ENCODE measurements around the gene ABCA12. TPM values are rescaled to one million over a fixed set of nuclear protein-coding genes. Genes with fewer than 3 reads are reported as not detected.

The ABCA12 gene
- total RNA-seq, 1 experiment from 2014 or later, result 1.3 TPM

GRCh38 chr2:215107216-215108056 is 31.0 kb downstream of the ABCA12 start:
- no peak overlapping the region for H2AFZ ChIP-seq (ENCODE audit: low read depth, low read length, poor library complexity, severe bottlenecking)
- intact Hi-C loops (cut with micrococcal nuclease), result no loop called here
- no TSS peak for BruUV-seq (replicated peaks)
- no peaks in the 10 kb centered on the region for H3K9me2 ChIP-seq (ENCODE audit: insufficient read depth)
- no peak overlapping the region for H3K4me2 ChIP-seq (ENCODE audit: low read length)
- no peaks in the 10 kb centered on the region for H3K4me1 ChIP-seq (ENCODE audit: control insufficient read depth in 1 of 2, insufficient read depth in 2 of 2, low read length in 2 of 2)
- no peak for TF ChIP-seq CBX3 (IDR thresholded peaks at IDR 0.05; ENCODE audit: low read depth)
- TF ChIP-seq JUND (IDR thresholded peaks at IDR 0.05), result no peak
- no peak for TF ChIP-seq ATF3 (IDR thresholded peaks at IDR 0.05)
- no peak for TF ChIP-seq RAD21 (IDR thresholded peaks at IDR 0.05; ENCODE audit: low read depth)
- no peak for TF ChIP-seq ZNF274 (IDR thresholded peaks at IDR 0.05; ENCODE audit: low read depth, low read length)
- DNase-seq (ENCODE audit: low read depth, low spot score) (no peak), ATAC-seq (no peak)
- no peak overlapping the region for H3K4me3 ChIP-seq (replicated peaks in 1 of 2; ENCODE audit: low read depth in 1 of 2, low read length in 2 of 2)
- H3K27ac ChIP-seq (ENCODE audit: low read depth, low read length), result no peak overlapping the region
- ChIA-PET RAD21 (ENCODE audit: low non-redundant PET in 1 of 2, low total read pairs in 2 of 2, uncharacterized antibody in 2 of 2, unreplicated experiment in 2 of 2) (no interaction called here), CTCF (no interaction called here), POLR2A (no interaction called here)
- H3K9me3 ChIP-seq (ENCODE audit: control insufficient read depth in 1 of 2, insufficient read depth in 1 of 2, low read depth in 1 of 2, low read length in 2 of 2), result no peaks in the 10 kb centered on the region
- no peaks in the 10 kb centered on the region for H3K27me3 ChIP-seq (ENCODE audit: insufficient read depth, low read length)
- no peak overlapping the region for H3K9ac ChIP-seq (ENCODE audit: low read length)
- no peaks in the 10 kb centered on the region for H3K79me2 ChIP-seq (ENCODE audit: insufficient read depth, low read length)
- no peaks in the 10 kb centered on the region for H4K20me1 ChIP-seq (ENCODE audit: insufficient read depth)
- no peaks in the 10 kb centered on the region for H3K36me3 ChIP-seq (ENCODE audit: control insufficient read depth in 1 of 2, insufficient read depth in 2 of 2, low read length in 2 of 2)

DNA sequence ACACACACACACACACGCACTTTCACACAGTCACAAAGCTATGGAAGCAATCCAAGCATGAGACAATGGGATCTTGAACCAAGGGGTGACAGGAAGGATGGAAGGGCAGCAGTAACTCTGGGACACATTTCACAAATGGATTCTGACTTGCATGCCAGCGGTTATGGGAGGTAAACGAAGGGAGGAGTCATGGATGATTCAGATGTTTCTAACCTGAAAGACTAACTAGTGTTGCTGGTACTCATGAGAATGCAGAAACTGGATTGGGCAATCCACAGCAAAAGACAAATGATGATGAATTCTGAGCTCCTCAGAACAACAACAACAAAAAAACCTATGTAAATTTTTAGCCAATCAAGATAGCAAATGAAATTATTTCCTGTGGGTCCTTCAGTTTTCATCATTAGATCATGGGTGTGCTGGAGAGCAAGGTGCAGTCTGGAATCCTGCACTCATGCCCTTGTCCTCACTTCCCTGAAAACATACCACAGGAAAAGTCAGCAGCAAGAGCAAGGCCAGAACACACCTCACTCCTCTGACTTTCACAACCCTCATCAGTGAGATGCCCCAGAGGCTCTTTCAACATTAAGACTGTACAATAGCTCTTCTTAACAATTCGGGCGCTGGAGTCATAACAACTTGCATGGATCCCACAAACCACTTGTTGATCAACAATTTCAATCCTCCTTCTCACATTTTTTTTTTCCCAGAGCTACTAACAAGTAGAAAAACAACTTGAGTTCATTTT is 32.6 kb downstream of the ABCA12 start:
- no peaks in the 10 kb centered on the region for H3K36me3 ChIP-seq (ENCODE audit: control insufficient read depth in 1 of 2, insufficient read depth in 2 of 2, low read length in 2 of 2)
- H3K9ac ChIP-seq (ENCODE audit: low read length), result no peak overlapping the region
- ChIA-PET POLR2A (no interaction called here), CTCF (no interaction called here), RAD21 (ENCODE audit: low non-redundant PET in 1 of 2, low total read pairs in 2 of 2, uncharacterized antibody in 2 of 2, unreplicated experiment in 2 of 2) (no interaction called here)
- no peak overlapping the region for H3K4me2 ChIP-seq (ENCODE audit: low read length)
- H4K20me1 ChIP-seq (ENCODE audit: insufficient read depth), result no peaks in the 10 kb centered on the region
- ATAC-seq, result no peak
- no peaks in the 10 kb centered on the region for H3K9me2 ChIP-seq (ENCODE audit: insufficient read depth)
- H2AFZ ChIP-seq (ENCODE audit: low read depth, low read length, poor library complexity, severe bottlenecking), result no peak overlapping the region
- intact Hi-C loops (cut with micrococcal nuclease), result no loop called here
- no peaks in the 10 kb centered on the region for H3K4me1 ChIP-seq (ENCODE audit: control insufficient read depth in 1 of 2, insufficient read depth in 2 of 2, low read length in 2 of 2)
- H3K27me3 ChIP-seq (ENCODE audit: insufficient read depth, low read length), result no peaks in the 10 kb centered on the region
- H3K27ac ChIP-seq (ENCODE audit: low read depth, low read length), result no peak overlapping the region
- DNase-seq (ENCODE audit: low read depth, low spot score), result no peak
- BruUV-seq (replicated peaks), result no TSS peak
- H3K9me3 ChIP-seq (ENCODE audit: control insufficient read depth in 1 of 2, insufficient read depth in 1 of 2, low read depth in 1 of 2, low read length in 2 of 2), result no peaks in the 10 kb centered on the region
- no peak overlapping the region for H3K4me3 ChIP-seq (replicated peaks in 1 of 2; ENCODE audit: low read depth in 1 of 2, low read length in 2 of 2)
- H3K79me2 ChIP-seq (ENCODE audit: insufficient read depth, low read length), result no peaks in the 10 kb centered on the region
- no peak for TF ChIP-seq POLR2A (IDR thresholded peaks at IDR 0.05; ENCODE audit: borderline replicate concordance, extremely low read depth, insufficient read depth, insufficient read length)
- TF ChIP-seq CEBPB (IDR thresholded peaks at IDR 0.05; ENCODE audit: low read depth), result no peak
- TF ChIP-seq YY1 (IDR thresholded peaks at IDR 0.05; ENCODE audit: extremely low read depth, insufficient replicate concordance, low read depth, low read length), result no peak
- TF ChIP-seq MAX (IDR thresholded peaks at IDR 0.05), result no peak
- TF ChIP-seq SP1 (IDR thresholded peaks at IDR 0.05; ENCODE audit: low read depth), result no peak
- TF ChIP-seq CBX3 (IDR thresholded peaks at IDR 0.05; ENCODE audit: low read depth), result no peak
- TF ChIP-seq ZNF274 (IDR thresholded peaks at IDR 0.05; ENCODE audit: low read depth, low read length), result no peak
- no peak for TF ChIP-seq JUND (IDR thresholded peaks at IDR 0.05)
- no peak for TF ChIP-seq CTCF (IDR thresholded peaks at IDR 0.05 in 2 of 3, conservative IDR thresholded peaks at IDR 0.05 in 1 of 3; ENCODE audit: borderline replicate concordance in 1 of 3, insufficient read depth in 1 of 3, low read depth in 2 of 3, low read length in 2 of 3)
- TF ChIP-seq ATF3 (IDR thresholded peaks at IDR 0.05), result no peak
- no peak for TF ChIP-seq EGR1 (IDR thresholded peaks at IDR 0.05; ENCODE audit: low read depth)
- no peak for TF ChIP-seq EZH2 (IDR thresholded peaks at IDR 0.05)

All from HCT116 (cell line).